Effector CD8-positive, alpha-beta T cell (primary cell): ENCODE data around the gene MS4A1.
"Not testable (repeated sequence)": the region's sequence is repeated elsewhere in the genome, so short reads cannot be mapped to it uniquely, and the experiment has no call there.

ENCODE experiments used
- DNase-seq: peaks from one replicate; lab custom pipeline; 2025; lab: John Stamatoyannopoulos, UW
- total RNA-seq, 4 experiments: gene quantifications; one replicate each; lab custom pipeline; 2026; lab: John Stamatoyannopoulos, UW

Gene MS4A1
- total RNA-seq = 0.39 to 15.6 (median 0.86) reads per million in 4 experiments

GRCh38 chr11:60455531-60456042 is at the start of gene MS4A1:
MS4A1 (plus strand) TSS chr11:60455847; CDS start chr11:60462375, 6,528 bp downstream.
- DNase-seq = no peak

- no peak for DNase-seq
Measured at GRCh38 chr11:60420015-60420414, 35.6 kb upstream of the MS4A1 start.

- DNase-seq = no peak
Measured at GRCh38 chr11:60422609-60423008, 33.0 kb upstream of the MS4A1 start.

- DNase-seq = no peak
Measured at GRCh38 chr11:60428517-60428916, 27.1 kb upstream of the MS4A1 start.

- DNase-seq = no peak
Measured at GRCh38 chr11:60429272-60429671, 26.4 kb upstream of the MS4A1 start, which contains the start of gene MS4A5. MS4A5 (plus strand) TSS chr11:60429572; CDS start chr11:60429675, 103 bp downstream.

- DNase-seq = no peak
Measured at GRCh38 chr11:60431251-60431650, 24.4 kb upstream of the MS4A1 start.

- DNase-seq = no peak
Measured at GRCh38 chr11:60433401-60433800, 22.2 kb upstream of the MS4A1 start.

- no peak for DNase-seq
Measured at GRCh38 chr11:60447070-60447469, 8.6 kb upstream of the MS4A1 start.

GRCh38 chr11:60447846-60448245 is 7.8 kb upstream of the MS4A1 start:
- DNase-seq = no peak

GRCh38 chr11:60451185-60451584 is 4.5 kb upstream of the MS4A1 start:
- not testable (repeated sequence) for DNase-seq

GRCh38 chr11:60454212-60454611 is 1.4 kb upstream of the MS4A1 start:
- no peak for DNase-seq

- DNase-seq = no peak
Measured at GRCh38 chr11:60457576-60457975, 1.9 kb downstream of the MS4A1 start.

- no peak for DNase-seq
Measured at GRCh38 chr11:60459345-60459744, 3.7 kb downstream of the MS4A1 start.

- no peak for DNase-seq
Measured at GRCh38 chr11:60468829-60469228, 13.2 kb downstream of the MS4A1 start.

GRCh38 chr11:60469723-60470122 is 14.1 kb downstream of the MS4A1 start:
- DNase-seq = no peak

- DNase-seq = no peak
Measured at GRCh38 chr11:60477035-60477445, 21.4 kb downstream of the MS4A1 start.

- no peak for DNase-seq
Measured at GRCh38 chr11:60482361-60482760, 26.7 kb downstream of the MS4A1 start.

- DNase-seq = no peak
Measured at GRCh38 chr11:60485987-60486386, 30.3 kb downstream of the MS4A1 start.

GRCh38 chr11:60492488-60493009 is 36.9 kb downstream of the MS4A1 start, which contains the start of gene MS4A12:
MS4A12 (plus strand) TSS chr11:60492778; CDS start chr11:60497319, 4,541 bp downstream.
- DNase-seq = no peak

GRCh38 chr11:60493454-60493853 is 37.8 kb downstream of the MS4A1 start:
- DNase-seq = no peak

GRCh38 chr11:60498399-60498798 is 42.8 kb downstream of the MS4A1 start:
- DNase-seq = no peak

GRCh38 chr11:60498853-60499252 is 43.2 kb downstream of the MS4A1 start:
- DNase-seq = no peak

GRCh38 chr11:60500276-60500910 is 44.7 kb downstream of the MS4A1 start:
- DNase-seq = no peak
